ENCODE data around the gene UGT8.

- no peak for TF ChIP-seq CTCF (IDR thresholded peaks at IDR 0.05; ENCODE audit: low read length)
- TF ChIP-seq EZH2 (IDR thresholded peaks at IDR 0.05; ENCODE audit: borderline replicate concordance, low read length) = no peak
Observed at GRCh38 chr4:114725066-114725465, 126.5 kb downstream of the UGT8 start.
